H1 (cell line): ENCODE results near the gene CD300LB. TPM values are rescaled to one million over a fixed set of nuclear protein-coding genes. Genes with fewer than 3 reads are reported as not detected.

Experiments
- CBX8 ChIP-seq: fragments of 300-800, 300-1000 bp; sonication (generic); IDR thresholded peaks from 2 replicates; pipeline ENCODE4 v1.7.1; 2016; ENCODE audit warnings: low read depth, low read length, borderline replicate concordance
- CHD2 ChIP-seq: IDR thresholded peaks from 2 replicates; pipeline ENCODE4 v1.6.1; 2012; ENCODE audit warnings: low read length, improper control_type of control experiment
- KDM1A ChIP-seq: fragments of 200-600, 300-600 bp; sonication (generic); IDR thresholded peaks from 2 replicates; pipeline ENCODE4 v1.7.1; 2016; ENCODE audit warnings: mild to moderate bottlenecking, low read length, borderline replicate concordance
- MAFK ChIP-seq: IDR thresholded peaks from 2 replicates; pipeline ENCODE4 v1.6.1; 2012; ENCODE audit warnings: low read depth, mild to moderate bottlenecking, improper control_type of control experiment, low read length
- RBBP5 ChIP-seq: IDR thresholded peaks from 2 replicates; pipeline ENCODE4 v1.7.1; 2012; ENCODE audit warnings: low read depth, mild to moderate bottlenecking, inconsistent platforms, low read length, moderate library complexity, borderline replicate concordance
- RNF2 ChIP-seq: fragments of 200-900, 300-1000 bp; sonication (generic); IDR thresholded peaks from 2 replicates; pipeline ENCODE4 v1.7.1; 2016; ENCODE audit warnings: borderline replicate concordance, low read depth, mild to moderate bottlenecking, antibody characterized with exemption, low read length; ENCODE audit not compliant: poor library complexity, severe bottlenecking; ENCODE audit errors: missing control alignments
- RXRA ChIP-seq: IDR thresholded peaks from 2 replicates; pipeline ENCODE4 v1.6.1; 2011; ENCODE audit warnings: low read depth, mild to moderate bottlenecking, low read length, moderate library complexity; ENCODE audit not compliant: insufficient read depth
- SP4 ChIP-seq: IDR thresholded peaks from 2 replicates; pipeline ENCODE4 v1.6.1; 2012; ENCODE audit warnings: low read length, inconsistent platforms
- SUZ12 ChIP-seq: fragments of 200-600 bp; sonication (generic); IDR thresholded peaks from 2 replicates; pipeline ENCODE4 v1.6.1; 2012; ENCODE audit warnings: mild to moderate bottlenecking, inconsistent platforms, low read length, moderate library complexity, mixed read lengths
- ZNF274 ChIP-seq: IDR thresholded peaks from 2 replicates; pipeline ENCODE4 v1.7.0; 2012; ENCODE audit warnings: low read length, borderline replicate concordance; ENCODE audit errors: extremely low read depth
- polyA plus RNA-seq, 7 experiments: library from polyadenylated mRNA; depleted of rRNA in 3 of 7; stranded (reverse) in 5 of 7; unstranded in 2 of 7; fragments of >200 nt in 5 of 7; fragments of 200-250 nt in 2 of 7; gene quantifications; 1 replicate in 5 of 7; 2 replicates in 1 of 7; 4 replicates in 1 of 7; pipeline versions ENCODE4 v1.2.1 to v1.2.3, GENCODE V29; 2011 to 2013; ENCODE audit warnings: missing spikeins in 2 of 7, mixed read lengths in 2 of 7
- total RNA-seq: library from RNA; stranded (reverse); fragmentation: NEBNext Ultra II Directional; extraction: Animal tissue kit (Norgen Biotek cat#: 25700); gene quantifications from 2 replicates; pipeline ENCODE4 v1.2.1, GENCODE V29; 2021
- TF ChIP-seq, protein P1 (sequence below): fragments of 300-600 bp; sonication (generic); IDR thresholded peaks from 2 replicates; pipeline ENCODE4 v1.7.1; 2012; ENCODE audit warnings: low read length, moderate library complexity, mild to moderate bottlenecking, inconsistent platforms; ENCODE audit not compliant: insufficient replicate concordance

CD300LB gene
- total and polyA plus RNA-seq, 2 of the 8 experiments (the other 6 are each of a cell fraction or from before 2014, with no cell fraction given) = not detected

DNA sequence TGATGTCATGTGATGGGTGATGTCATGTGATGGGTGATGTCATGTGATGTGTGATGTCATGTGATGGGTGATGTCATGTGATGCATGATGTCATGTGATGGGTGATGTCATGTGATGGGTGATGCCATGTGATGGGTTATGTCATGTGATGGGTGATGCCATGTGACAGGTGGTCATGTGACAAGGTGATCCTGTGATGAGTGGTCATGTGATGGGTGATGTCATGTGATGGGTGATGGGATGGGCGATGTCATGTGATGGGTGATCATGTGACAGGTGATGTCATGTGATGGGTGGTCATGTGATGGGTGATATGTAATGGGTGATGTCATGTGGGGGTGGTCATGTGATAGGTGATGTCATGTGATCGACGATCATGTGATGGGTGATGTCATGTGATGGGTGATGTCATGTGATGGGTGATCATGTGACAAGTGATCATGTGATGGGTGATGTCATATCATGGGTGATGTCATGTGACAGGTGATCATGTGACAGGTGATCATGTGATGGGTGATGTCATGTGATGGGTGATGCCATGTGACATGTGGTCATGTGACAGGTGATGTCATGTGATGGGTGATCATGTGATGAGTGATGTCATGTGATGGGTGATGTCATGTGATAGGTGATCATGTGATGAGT is 17.2 kb downstream of the CD300LB start (continued):
- TF ChIP-seq RNF2 (no peak), SP4 (peak; percentile 99), ZNF274 (no peak), RXRA (no peak), CBX8 (no peak), KDM1A (no peak), MAFK (peak; percentile 2; the same call in 1 of the 2 replicates), SUZ12 (no peak), CHD2 (no peak), RBBP5 (no peak)
- TF ChIP-seq, protein P1, sequence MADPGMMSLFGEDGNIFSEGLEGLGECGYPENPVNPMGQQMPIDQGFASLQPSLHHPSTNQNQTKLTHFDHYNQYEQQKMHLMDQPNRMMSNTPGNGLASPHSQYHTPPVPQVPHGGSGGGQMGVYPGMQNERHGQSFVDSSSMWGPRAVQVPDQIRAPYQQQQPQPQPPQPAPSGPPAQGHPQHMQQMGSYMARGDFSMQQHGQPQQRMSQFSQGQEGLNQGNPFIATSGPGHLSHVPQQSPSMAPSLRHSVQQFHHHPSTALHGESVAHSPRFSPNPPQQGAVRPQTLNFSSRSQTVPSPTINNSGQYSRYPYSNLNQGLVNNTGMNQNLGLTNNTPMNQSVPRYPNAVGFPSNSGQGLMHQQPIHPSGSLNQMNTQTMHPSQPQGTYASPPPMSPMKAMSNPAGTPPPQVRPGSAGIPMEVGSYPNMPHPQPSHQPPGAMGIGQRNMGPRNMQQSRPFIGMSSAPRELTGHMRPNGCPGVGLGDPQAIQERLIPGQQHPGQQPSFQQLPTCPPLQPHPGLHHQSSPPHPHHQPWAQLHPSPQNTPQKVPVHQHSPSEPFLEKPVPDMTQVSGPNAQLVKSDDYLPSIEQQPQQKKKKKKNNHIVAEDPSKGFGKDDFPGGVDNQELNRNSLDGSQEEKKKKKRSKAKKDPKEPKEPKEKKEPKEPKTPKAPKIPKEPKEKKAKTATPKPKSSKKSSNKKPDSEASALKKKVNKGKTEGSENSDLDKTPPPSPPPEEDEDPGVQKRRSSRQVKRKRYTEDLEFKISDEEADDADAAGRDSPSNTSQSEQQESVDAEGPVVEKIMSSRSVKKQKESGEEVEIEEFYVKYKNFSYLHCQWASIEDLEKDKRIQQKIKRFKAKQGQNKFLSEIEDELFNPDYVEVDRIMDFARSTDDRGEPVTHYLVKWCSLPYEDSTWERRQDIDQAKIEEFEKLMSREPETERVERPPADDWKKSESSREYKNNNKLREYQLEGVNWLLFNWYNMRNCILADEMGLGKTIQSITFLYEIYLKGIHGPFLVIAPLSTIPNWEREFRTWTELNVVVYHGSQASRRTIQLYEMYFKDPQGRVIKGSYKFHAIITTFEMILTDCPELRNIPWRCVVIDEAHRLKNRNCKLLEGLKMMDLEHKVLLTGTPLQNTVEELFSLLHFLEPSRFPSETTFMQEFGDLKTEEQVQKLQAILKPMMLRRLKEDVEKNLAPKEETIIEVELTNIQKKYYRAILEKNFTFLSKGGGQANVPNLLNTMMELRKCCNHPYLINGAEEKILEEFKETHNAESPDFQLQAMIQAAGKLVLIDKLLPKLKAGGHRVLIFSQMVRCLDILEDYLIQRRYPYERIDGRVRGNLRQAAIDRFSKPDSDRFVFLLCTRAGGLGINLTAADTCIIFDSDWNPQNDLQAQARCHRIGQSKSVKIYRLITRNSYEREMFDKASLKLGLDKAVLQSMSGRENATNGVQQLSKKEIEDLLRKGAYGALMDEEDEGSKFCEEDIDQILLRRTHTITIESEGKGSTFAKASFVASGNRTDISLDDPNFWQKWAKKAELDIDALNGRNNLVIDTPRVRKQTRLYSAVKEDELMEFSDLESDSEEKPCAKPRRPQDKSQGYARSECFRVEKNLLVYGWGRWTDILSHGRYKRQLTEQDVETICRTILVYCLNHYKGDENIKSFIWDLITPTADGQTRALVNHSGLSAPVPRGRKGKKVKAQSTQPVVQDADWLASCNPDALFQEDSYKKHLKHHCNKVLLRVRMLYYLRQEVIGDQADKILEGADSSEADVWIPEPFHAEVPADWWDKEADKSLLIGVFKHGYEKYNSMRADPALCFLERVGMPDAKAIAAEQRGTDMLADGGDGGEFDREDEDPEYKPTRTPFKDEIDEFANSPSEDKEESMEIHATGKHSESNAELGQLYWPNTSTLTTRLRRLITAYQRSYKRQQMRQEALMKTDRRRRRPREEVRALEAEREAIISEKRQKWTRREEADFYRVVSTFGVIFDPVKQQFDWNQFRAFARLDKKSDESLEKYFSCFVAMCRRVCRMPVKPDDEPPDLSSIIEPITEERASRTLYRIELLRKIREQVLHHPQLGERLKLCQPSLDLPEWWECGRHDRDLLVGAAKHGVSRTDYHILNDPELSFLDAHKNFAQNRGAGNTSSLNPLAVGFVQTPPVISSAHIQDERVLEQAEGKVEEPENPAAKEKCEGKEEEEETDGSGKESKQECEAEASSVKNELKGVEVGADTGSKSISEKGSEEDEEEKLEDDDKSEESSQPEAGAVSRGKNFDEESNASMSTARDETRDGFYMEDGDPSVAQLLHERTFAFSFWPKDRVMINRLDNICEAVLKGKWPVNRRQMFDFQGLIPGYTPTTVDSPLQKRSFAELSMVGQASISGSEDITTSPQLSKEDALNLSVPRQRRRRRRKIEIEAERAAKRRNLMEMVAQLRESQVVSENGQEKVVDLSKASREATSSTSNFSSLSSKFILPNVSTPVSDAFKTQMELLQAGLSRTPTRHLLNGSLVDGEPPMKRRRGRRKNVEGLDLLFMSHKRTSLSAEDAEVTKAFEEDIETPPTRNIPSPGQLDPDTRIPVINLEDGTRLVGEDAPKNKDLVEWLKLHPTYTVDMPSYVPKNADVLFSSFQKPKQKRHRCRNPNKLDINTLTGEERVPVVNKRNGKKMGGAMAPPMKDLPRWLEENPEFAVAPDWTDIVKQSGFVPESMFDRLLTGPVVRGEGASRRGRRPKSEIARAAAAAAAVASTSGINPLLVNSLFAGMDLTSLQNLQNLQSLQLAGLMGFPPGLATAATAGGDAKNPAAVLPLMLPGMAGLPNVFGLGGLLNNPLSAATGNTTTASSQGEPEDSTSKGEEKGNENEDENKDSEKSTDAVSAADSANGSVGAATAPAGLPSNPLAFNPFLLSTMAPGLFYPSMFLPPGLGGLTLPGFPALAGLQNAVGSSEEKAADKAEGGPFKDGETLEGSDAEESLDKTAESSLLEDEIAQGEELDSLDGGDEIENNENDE = no peak
